SK-N-SH treated with all-trans-retinoic acid at 6 μM for 48 hours (cell line): ENCODE measurements around the gene PRKAR1B.

ENCODE experiments used
- ATAC-seq: fragments of 200-7000 bp; cut with Tn5 transposase; 3 replicates; pipeline ENCODE4 v1.9.1; 2020; ENCODE audit warnings: mild to moderate bottlenecking, moderate library complexity
- ARNTL ChIP-seq: fragments of 450-650 bp; formaldehyde crosslinking; IDR thresholded peaks from 2 replicates; pipeline ENCODE4 v1.5.0; 2020; ENCODE audit warnings: low read depth, mild to moderate bottlenecking, moderate library complexity, borderline replicate concordance
- BACH2 ChIP-seq: fragments of 250-450 bp; sonication (Bioruptor Pico); IDR thresholded peaks from 2 replicates; pipeline ENCODE4 v1.9.0; 2021; ENCODE audit warnings: mild to moderate bottlenecking, borderline replicate concordance
- CSDC2 ChIP-seq: fragments of 250-450 bp; sonication (Bioruptor Pico); IDR thresholded peaks from 2 replicates; pipeline ENCODE4 v1.5.0; 2020; ENCODE audit warnings: mild to moderate bottlenecking, moderate library complexity
- CSRNP3 ChIP-seq: fragments of 250-450 bp; sonication (Bioruptor Pico); IDR thresholded peaks from 2 replicates; pipeline ENCODE4 v1.5.1; 2021; ENCODE audit warnings: mild to moderate bottlenecking, moderate library complexity
- ISL1 ChIP-seq: fragments of 250-450 bp; sonication (Bioruptor Pico); IDR thresholded peaks from 2 replicates; pipeline ENCODE4 v2.1.2; 2022; ENCODE audit warnings: mild to moderate bottlenecking, moderate library complexity
- OSR1 ChIP-seq: fragments of 250-450 bp; sonication (Bioruptor Pico); IDR thresholded peaks from 2 replicates; pipeline ENCODE4 v1.8.0; 2022; ENCODE audit warnings: moderate library complexity, mild to moderate bottlenecking, inconsistent platforms
- PATZ1 ChIP-seq: fragments of 250-450 bp; sonication (Bioruptor Pico); IDR thresholded peaks from 2 replicates; pipeline ENCODE4 v1.8.0; 2020; ENCODE audit warnings: mild to moderate bottlenecking, moderate library complexity, borderline replicate concordance
- POU6F1 ChIP-seq: fragments of 250-450 bp; sonication (Bioruptor Pico); IDR thresholded peaks from 2 replicates; pipeline ENCODE4 v1.8.0; 2021; ENCODE audit warnings: low read depth, mild to moderate bottlenecking, moderate library complexity, borderline replicate concordance
- RARB ChIP-seq: fragments of 250-450 bp; sonication (Bioruptor Pico); IDR thresholded peaks from 2 replicates; pipeline ENCODE4 v1.8.0; 2021; ENCODE audit warnings: mild to moderate bottlenecking, moderate library complexity
- TCF4 ChIP-seq: fragments of 250-450 bp; sonication (Bioruptor Pico); IDR thresholded peaks from 2 replicates; pipeline ENCODE4 v1.8.0; 2021; ENCODE audit warnings: mild to moderate bottlenecking, moderate library complexity, borderline replicate concordance
- TOX ChIP-seq: fragments of 250-450 bp; sonication (Bioruptor Pico); IDR thresholded peaks from 2 replicates; pipeline ENCODE4 v1.8.0; 2021; ENCODE audit warnings: mild to moderate bottlenecking, moderate library complexity, borderline replicate concordance
- TSHZ2 ChIP-seq: fragments of 250-450 bp; sonication (Bioruptor Pico); IDR thresholded peaks from 2 replicates; pipeline ENCODE4 v1.5.0; 2020; ENCODE audit warnings: mild to moderate bottlenecking, moderate library complexity
- ZC3H10 ChIP-seq: fragments of 250-450 bp; sonication (Bioruptor Pico); IDR thresholded peaks from 2 replicates; pipeline ENCODE4 v1.5.1; 2021; ENCODE audit warnings: mild to moderate bottlenecking, moderate library complexity
- ZFP3 ChIP-seq: fragments of 250-450 bp; sonication (Bioruptor Pico); IDR thresholded peaks from 2 replicates; pipeline ENCODE4 v1.5.0; 2020; ENCODE audit warnings: mild to moderate bottlenecking, moderate library complexity
- ZNF565 ChIP-seq: fragments of 450-650 bp; formaldehyde crosslinking; conservative IDR thresholded peaks from 2 replicates; pipeline ENCODE4 v1.5.0; 2020; ENCODE audit warnings: low read depth, mild to moderate bottlenecking, moderate library complexity
- ZNF8 ChIP-seq: fragments of 450-650 bp; formaldehyde crosslinking; IDR thresholded peaks from 2 replicates; pipeline ENCODE4 v1.5.0; 2020; ENCODE audit warnings: mild to moderate bottlenecking, moderate library complexity

PRKAR1B gene

GRCh38 chr7:666454-667292 is 60.4 kb downstream of the PRKAR1B start:
- no peak; the same call in 2 of the 3 replicates for ATAC-seq

GRCh38 chr7:665736-666453 is 61.2 kb downstream of the PRKAR1B start:
- no peak for TF ChIP-seq ZNF8 (CRISPR knock-in tag)
- TF ChIP-seq RARB (CRISPR knock-in tag), result no peak
- 0 out of 2 replicates have a peak, but pooled peaks have one; percentile 14 for TF ChIP-seq TSHZ2
- peak; percentile 66; the same call in 1 of the 2 replicates for TF ChIP-seq TCF4 (CRISPR knock-in tag)
- peak; percentile 37 for ATAC-seq

More at GRCh38 chr7:666454-667292, 60.4 kb downstream of the PRKAR1B start:
- TF ChIP-seq TCF4 (CRISPR knock-in tag), result no peak
- TF ChIP-seq PATZ1 (CRISPR knock-in tag), result no peak
- TF ChIP-seq, all 23 proteins: peak for 0

GRCh38 chr7:664997-665735 is 61.9 kb downstream of the PRKAR1B start:
- no peak for TF ChIP-seq ZNF565 (CRISPR knock-in tag)
- no peak for TF ChIP-seq PATZ1 (CRISPR knock-in tag)
- ATAC-seq, result no peak

- TF ChIP-seq ZC3H10 (CRISPR knock-in tag) (no peak), TSHZ2 (no peak), TOX (CRISPR knock-in tag) (no peak), BACH2 (no peak), PATZ1 (CRISPR knock-in tag) (no peak), CSDC2 (CRISPR knock-in tag) (no peak), ARNTL (CRISPR knock-in tag) (no peak), OSR1 (CRISPR knock-in tag) (no peak), TCF4 (CRISPR knock-in tag) (no peak), ISL1 (CRISPR knock-in tag) (no peak), RARB (CRISPR knock-in tag) (no peak), POU6F1 (CRISPR knock-in tag) (no peak), ZFP3 (CRISPR knock-in tag) (no peak), ZNF565 (CRISPR knock-in tag) (no peak), CSRNP3 (CRISPR knock-in tag) (no peak)
- no peak for ATAC-seq
Measured at GRCh38 chr7:664402-664775, 62.7 kb downstream of the PRKAR1B start.
